ENCODE measurements around the gene ECE2.
A peak's percentile ranks its signal among the peaks of the same experiment; 100 is the strongest.

ECE2 gene

GRCh38 chr3:184275961-184276910 lies at the start of gene ECE2:
TSS of gene ECE2 (plus strand) at chr3:184276022. CDS start at chr3:184276154, 132 bp downstream.
- DNase-seq (ENCODE audit: low read depth in 2 of 2) = no peak

- DNase-seq (ENCODE audit: low read depth in 2 of 2) = peak; percentile 17 to 44
Measured at GRCh38 chr3:184227481-184227935, 48.3 kb upstream of the ECE2 start.

GRCh38 chr3:184228376-184229137 lies 47.3 kb upstream of the ECE2 start:
- no peak for DNase-seq (ENCODE audit: low read depth in 2 of 2)

GRCh38 chr3:184229394-184230080 lies 46.3 kb upstream of the ECE2 start, which contains the start of gene VWA5B2:
TSS of gene VWA5B2 (plus strand) at chr3:184229585. CDS start at chr3:184230529, 944 bp downstream.
- DNase-seq (ENCODE audit: low read depth in 2 of 2) = peak; percentile 39 to 53

- no peak for DNase-seq (ENCODE audit: low read depth in 2 of 2)
Measured at GRCh38 chr3:184230081-184230602, 45.7 kb upstream of the ECE2 start.

GRCh38 chr3:184230603-184231528 lies 45.0 kb upstream of the ECE2 start:
- DNase-seq (ENCODE audit: low read depth in 2 of 2) = no peak

- no peak for DNase-seq (ENCODE audit: low read depth in 2 of 2)
Measured at GRCh38 chr3:184231671-184232070, 44.2 kb upstream of the ECE2 start.

- no peak for DNase-seq (ENCODE audit: low read depth in 2 of 2)
Measured at GRCh38 chr3:184233127-184233843, 42.5 kb upstream of the ECE2 start.

- no peak for DNase-seq (ENCODE audit: low read depth in 2 of 2)
Measured at GRCh38 chr3:184234224-184234623, 41.6 kb upstream of the ECE2 start.

- no peak for DNase-seq (ENCODE audit: low read depth in 2 of 2)
Measured at GRCh38 chr3:184234671-184235380, 41.0 kb upstream of the ECE2 start.

- no peak for DNase-seq (ENCODE audit: low read depth in 2 of 2)
Measured at GRCh38 chr3:184235381-184236032, 40.3 kb upstream of the ECE2 start.

GRCh38 chr3:184236033-184236410 lies 39.8 kb upstream of the ECE2 start:
- no peak for DNase-seq (ENCODE audit: low read depth in 2 of 2)

GRCh38 chr3:184236636-184237035 lies 39.2 kb upstream of the ECE2 start:
- DNase-seq (ENCODE audit: low read depth in 2 of 2) = no peak

GRCh38 chr3:184237211-184237610 lies 38.6 kb upstream of the ECE2 start:
- no peak for DNase-seq (ENCODE audit: low read depth in 2 of 2)

- DNase-seq (ENCODE audit: low read depth in 2 of 2) = no peak
Measured at GRCh38 chr3:184237807-184238206, 38.0 kb upstream of the ECE2 start.

GRCh38 chr3:184238246-184238818 lies 37.5 kb upstream of the ECE2 start:
- no peak for DNase-seq (ENCODE audit: low read depth in 2 of 2)

GRCh38 chr3:184239221-184239620 lies 36.6 kb upstream of the ECE2 start:
- no peak for DNase-seq (ENCODE audit: low read depth in 2 of 2)

GRCh38 chr3:184239708-184240107 lies 36.1 kb upstream of the ECE2 start:
- DNase-seq (ENCODE audit: low read depth in 2 of 2) = no peak

Measured in stimulated activated CD4-positive, alpha-beta T cell treated with anti-CD3 and anti-CD28 coated beads, Interleukin-12 subunit alpha, Interleukin-12 subunit beta, amount 100 ng/mL, for 24 hours (primary cell).